Right atrium auricular region (tissue), 2 donors: Measurements from ENCODE around the gene LONP2. TPM values are rescaled to one million over a fixed set of nuclear protein-coding genes. Genes with fewer than 3 reads are reported as not detected.

ENCODE experiments used
- DNase-seq: peaks from one replicate; pipeline ENCODE4 v3.0.0-alpha.2; 2019; ENCODE audit warnings: low spot score
- H3K27ac ChIP-seq, 2 donors: fragments of 200-600 bp; sonication (generic); 1 replicate in 1 of 2; 2 replicates in 1 of 2; pipeline ENCODE4 v1.5.1; 2016 to 2019
- H3K27me3 ChIP-seq, 2 donors: fragments of 200-600 bp; sonication (generic); one replicate each; pipeline versions ENCODE4 v1.5.1 to v1.6.0; 2017 to 2019
- H3K36me3 ChIP-seq: fragments of 200-600 bp; sonication (generic); one replicate; pipeline ENCODE4 v1.5.1; 2016
- H3K4me1 ChIP-seq, 2 donors: fragments of 200-600 bp; sonication (generic); one replicate each; pipeline versions ENCODE4 v1.5.1 to v1.6.0; 2017 to 2019
- H3K4me3 ChIP-seq, 2 donors: fragments of 200-600 bp; sonication (generic); 1 replicate in 1 of 2; 2 replicates in 1 of 2; pipeline ENCODE4 v1.5.1; 2017 to 2019; ENCODE audit warnings: mild to moderate bottlenecking in 1 of 2, moderate library complexity in 1 of 2
- H3K9me3 ChIP-seq, 2 donors: fragments of 200-600 bp; sonication (generic); one replicate each; pipeline ENCODE4 v1.5.1; 2019
- total RNA-seq, 2 donors: library from RNA; depleted of rRNA; stranded (reverse); fragments of >200 nt; gene quantifications; one replicate each; pipeline ENCODE4 v1.1.0, GENCODE V29; 2016
- TF ChIP-seq, protein P1 (sequence below), 2 donors: fragments of 200-600 bp; sonication (generic); IDR thresholded peaks; one replicate each; pipeline ENCODE4 v1.5.1; 2019; ENCODE audit warnings: antibody characterized with exemption in 2 of 2

LONP2 gene
- total RNA-seq, 2 donors from 2014 or later: 37.2 to 48.9 TPM

DNA sequence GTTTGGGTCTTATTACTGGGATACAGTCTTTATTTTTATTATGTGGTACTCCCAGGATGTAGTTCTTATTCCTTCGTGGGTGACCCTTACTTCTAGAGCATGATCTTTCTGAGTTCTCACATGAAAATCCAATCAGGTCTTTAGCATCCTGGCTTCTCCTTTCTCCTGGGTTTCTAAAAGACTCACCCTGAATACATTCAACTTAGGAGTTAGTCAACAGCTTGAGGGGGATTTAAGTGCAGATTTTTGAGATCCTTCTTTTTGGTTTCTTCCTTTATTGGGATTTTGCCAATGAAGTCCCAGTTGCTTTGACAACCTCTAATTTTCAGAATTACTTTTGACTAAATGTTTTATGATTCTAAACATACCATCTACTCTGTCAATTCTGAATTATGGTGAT is 72.9 kb downstream of the LONP2 start:
- no peak for DNase-seq
- Histone ChIP-seq H3K27ac (no peak overlapping the region), H3K36me3 (peaks cover 14% of the 10 kb centered on the region), H3K9me3 (peaks cover 0 to 16% of the 10 kb centered on the region in 2 donors), H3K4me1 (peaks cover 5 to 22% of the 10 kb centered on the region in 2 donors), H3K4me3 (no peak overlapping the region), H3K27me3 (no peaks in the 10 kb centered on the region)
- TF ChIP-seq, protein P1, sequence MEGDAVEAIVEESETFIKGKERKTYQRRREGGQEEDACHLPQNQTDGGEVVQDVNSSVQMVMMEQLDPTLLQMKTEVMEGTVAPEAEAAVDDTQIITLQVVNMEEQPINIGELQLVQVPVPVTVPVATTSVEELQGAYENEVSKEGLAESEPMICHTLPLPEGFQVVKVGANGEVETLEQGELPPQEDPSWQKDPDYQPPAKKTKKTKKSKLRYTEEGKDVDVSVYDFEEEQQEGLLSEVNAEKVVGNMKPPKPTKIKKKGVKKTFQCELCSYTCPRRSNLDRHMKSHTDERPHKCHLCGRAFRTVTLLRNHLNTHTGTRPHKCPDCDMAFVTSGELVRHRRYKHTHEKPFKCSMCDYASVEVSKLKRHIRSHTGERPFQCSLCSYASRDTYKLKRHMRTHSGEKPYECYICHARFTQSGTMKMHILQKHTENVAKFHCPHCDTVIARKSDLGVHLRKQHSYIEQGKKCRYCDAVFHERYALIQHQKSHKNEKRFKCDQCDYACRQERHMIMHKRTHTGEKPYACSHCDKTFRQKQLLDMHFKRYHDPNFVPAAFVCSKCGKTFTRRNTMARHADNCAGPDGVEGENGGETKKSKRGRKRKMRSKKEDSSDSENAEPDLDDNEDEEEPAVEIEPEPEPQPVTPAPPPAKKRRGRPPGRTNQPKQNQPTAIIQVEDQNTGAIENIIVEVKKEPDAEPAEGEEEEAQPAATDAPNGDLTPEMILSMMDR (IDR thresholded peaks at IDR 0.05): no peak

DNA sequence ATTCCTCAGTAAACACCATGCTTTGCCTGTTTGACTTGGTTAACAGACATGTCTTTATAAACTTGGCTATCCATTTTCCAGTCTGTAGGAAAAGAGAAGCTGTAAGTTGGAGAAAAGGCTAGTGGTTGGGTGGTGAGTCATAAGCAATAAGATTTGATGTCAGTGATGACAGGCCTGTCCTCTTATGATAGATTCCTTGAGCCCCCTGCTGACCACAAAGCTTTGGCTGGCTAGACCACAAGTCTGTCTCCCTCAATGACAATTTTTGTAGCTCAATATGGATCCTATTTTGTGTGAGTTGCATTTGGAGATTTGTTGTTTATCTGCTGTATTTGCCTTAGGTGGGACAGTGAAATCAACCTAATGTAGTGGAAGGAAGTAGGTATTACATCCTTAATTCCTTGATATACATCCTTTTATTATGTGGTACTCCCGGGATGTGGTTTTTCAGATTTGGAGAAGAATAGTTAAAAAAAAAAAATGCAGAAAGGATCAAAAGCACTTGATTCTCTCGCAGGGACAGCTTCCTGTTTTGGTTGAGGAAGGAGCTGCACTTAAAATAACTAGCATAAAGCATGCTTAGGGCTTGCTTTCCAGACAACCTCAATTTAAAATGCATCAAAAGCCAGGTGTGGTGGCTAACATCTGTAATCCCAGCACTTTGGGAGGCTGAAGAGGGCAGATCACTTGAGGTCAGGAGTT is 73.7 kb downstream of the LONP2 start:
- H3K36me3 ChIP-seq: peaks cover 7% of the 10 kb centered on the region
- no peak overlapping the region for H3K27ac ChIP-seq
- no peaks in the 10 kb centered on the region for H3K27me3 ChIP-seq
- H3K4me3 ChIP-seq: no peak overlapping the region
- TF ChIP-seq, protein P1 (IDR thresholded peaks at IDR 0.05): no peak
- H3K4me1 ChIP-seq: peaks cover 5 to 22% of the 10 kb centered on the region in 2 donors
- DNase-seq: no peak
- peaks cover 0 to 8% of the 10 kb centered on the region in 2 donors for H3K9me3 ChIP-seq

DNA sequence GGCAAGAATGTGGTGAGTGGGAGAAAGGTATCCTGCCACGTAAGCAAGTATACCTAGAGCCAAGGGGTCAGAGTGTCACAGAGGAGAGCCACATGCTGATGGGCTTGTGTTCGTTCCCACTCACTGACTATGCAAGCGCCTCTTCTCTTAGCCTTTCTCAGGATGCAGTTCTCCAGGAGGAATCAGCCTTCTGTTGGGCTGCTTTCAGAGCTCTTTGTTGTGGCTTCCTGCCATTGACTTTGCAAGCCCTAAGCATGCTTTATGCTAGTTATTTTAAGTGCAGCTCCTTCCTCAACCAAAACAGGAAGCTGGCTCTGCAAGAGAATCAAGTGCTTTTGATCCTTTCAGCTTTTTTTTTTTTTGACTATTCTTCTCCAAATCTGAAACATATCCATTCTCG is 74.5 kb downstream of the LONP2 start:
- Histone ChIP-seq H3K4me3 (no peak overlapping the region), H3K27me3 (no peaks in the 10 kb centered on the region), H3K27ac (no peak overlapping the region), H3K36me3 (no peaks in the 10 kb centered on the region), H3K9me3 (no peaks in the 10 kb centered on the region), H3K4me1 (peaks cover 5 to 22% of the 10 kb centered on the region in 2 donors)
- TF ChIP-seq, protein P1 (IDR thresholded peaks at IDR 0.05): no peak
- no peak for DNase-seq

DNA sequence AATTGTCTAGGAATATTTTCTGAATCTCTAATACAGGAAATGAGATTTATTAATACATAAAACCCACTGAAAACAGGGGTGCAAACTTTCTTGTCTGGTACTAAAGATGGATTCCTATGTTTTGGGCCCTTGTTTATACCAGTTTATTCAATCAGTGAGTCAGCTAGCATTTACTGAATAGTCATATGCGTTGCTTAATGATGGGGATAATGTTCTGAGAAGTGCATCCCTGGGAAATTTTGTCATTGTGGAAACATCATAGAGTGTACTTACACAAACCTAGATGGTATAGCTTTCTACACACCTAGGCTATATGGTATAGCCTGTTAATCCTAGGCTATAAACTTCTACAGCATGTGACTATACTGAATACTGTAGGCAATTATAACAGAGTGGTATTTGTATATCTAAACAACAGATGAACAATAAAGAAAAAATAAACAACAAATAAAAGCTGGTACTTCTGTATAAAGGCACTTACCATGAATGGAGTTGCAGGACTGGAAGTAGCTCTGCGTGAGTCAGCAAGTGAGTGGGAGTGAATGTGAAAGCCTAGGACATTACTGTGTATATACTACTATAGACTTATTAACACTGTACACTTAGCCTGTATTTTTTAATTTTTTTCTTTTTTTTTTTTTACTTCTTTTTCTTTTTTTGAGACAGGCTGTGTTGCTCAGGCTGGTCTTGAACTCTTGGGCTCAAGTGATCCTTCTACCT is 77.4 kb downstream of the LONP2 start:
- Histone ChIP-seq H3K27ac (no peak overlapping the region), H3K9me3 (no peaks in the 10 kb centered on the region), H3K4me1 (peaks cover 5 to 22% of the 10 kb centered on the region in 2 donors), H3K27me3 (no peaks in the 10 kb centered on the region), H3K4me3 (no peak overlapping the region), H3K36me3 (no peaks in the 10 kb centered on the region)
- TF ChIP-seq, protein P1 (IDR thresholded peaks at IDR 0.05): no peak
- no peak for DNase-seq

DNA sequence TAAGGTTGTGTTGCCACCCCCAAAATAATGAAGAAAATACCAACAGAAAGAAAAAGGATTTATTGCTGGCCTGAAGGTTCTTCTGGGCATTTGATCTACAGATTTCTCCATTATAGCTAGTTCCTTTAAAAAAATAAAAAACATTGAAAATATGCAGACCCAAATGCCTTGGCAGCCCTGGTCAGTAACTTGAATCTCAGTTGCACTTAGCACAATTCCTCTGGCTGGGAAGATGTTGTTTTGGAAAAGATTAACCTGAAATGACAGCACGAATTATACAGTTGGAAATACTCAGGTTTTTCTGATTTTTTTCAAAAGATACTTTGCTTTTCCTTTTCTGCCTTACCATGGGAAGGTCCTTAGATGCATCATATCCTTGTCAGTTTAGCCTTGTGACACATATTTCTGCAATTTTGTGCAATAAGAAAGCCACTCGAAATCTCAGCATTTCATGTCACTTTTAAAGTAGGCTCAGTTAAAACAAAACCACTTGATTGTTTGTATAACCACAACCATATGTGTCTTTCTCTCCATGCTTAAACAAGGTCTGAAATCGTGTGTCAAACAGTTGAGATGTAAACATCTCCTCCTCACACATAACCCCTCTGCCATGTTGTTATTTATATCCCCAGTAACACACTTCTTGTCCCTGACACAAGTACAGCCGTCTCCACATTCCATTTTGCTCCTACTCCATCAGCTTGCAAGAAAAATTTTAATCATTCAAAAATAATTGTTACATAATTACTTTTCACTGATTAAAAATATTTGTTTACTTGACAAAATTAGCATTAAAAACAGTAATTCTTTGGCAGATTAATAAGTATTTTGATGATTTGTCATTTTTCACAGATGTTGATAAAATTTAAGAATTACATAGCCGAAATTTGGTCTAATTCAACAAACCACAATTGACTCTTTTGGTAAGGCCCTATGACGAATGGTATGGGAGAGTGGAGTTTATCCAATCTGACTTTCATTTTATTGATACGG is 80.0 kb downstream of the LONP2 start:
- TF ChIP-seq, protein P1 (IDR thresholded peaks at IDR 0.05): no peak
- Histone ChIP-seq H3K27me3 (no peaks in the 10 kb centered on the region), H3K27ac (no peak overlapping the region), H3K9me3 (no peaks in the 10 kb centered on the region), H3K36me3 (no peaks in the 10 kb centered on the region), H3K4me1 (peaks cover under 1 to 11% of the 10 kb centered on the region in 2 donors), H3K4me3 (no peak overlapping the region)
- DNase-seq: no peak
